NCI-H1092 (cell line): ENCODE measurements around the gene SERPINA1.

Source experiments
- DNase-seq: peaks from one replicate; lab custom pipeline; 2025; lab: John Stamatoyannopoulos, UW

The SERPINA1 gene

DNA sequence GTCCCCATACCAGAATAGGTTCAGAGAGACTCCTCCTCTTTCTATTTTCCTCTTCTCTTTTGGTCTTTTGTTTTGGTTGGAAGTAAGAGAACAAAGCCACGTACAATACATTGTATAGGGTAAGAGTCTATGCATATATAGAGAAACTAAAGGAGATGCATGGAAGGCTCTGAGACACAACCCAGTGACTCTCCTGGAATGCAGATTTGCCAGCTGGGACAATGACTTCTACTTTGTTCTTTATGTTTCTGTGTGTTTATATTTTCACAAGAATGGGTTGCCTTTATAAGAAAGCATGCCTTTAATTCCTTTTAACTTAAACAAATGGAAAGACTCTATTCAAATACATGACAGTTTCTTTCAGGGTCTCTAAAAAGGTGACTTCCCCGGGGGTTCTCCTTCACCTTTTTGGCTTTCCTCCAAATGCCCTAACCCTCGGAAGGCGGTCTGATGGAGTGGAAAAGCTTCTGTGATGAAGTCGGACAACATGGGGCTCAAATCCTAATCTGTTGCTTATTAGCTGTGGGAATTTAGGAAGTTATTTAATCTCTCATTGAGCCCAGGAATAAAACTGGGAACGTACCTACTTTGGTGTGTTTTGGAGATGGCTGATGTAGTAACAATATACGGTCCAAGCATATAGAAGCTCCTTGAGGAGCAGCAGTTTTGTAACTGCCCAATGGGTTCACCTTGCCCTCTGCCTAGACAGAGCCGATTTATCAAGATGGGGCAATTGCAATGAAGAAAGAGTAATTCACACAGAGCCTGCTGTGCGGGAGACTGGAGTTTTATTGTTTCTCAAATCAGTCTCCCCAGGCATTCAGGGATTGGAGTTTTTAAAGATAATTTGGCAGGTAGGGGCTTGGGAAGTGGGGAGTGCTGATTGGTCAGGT, 9.1 kb upstream of the SERPINA1 start:
- DNase-seq: no peak

DNA sequence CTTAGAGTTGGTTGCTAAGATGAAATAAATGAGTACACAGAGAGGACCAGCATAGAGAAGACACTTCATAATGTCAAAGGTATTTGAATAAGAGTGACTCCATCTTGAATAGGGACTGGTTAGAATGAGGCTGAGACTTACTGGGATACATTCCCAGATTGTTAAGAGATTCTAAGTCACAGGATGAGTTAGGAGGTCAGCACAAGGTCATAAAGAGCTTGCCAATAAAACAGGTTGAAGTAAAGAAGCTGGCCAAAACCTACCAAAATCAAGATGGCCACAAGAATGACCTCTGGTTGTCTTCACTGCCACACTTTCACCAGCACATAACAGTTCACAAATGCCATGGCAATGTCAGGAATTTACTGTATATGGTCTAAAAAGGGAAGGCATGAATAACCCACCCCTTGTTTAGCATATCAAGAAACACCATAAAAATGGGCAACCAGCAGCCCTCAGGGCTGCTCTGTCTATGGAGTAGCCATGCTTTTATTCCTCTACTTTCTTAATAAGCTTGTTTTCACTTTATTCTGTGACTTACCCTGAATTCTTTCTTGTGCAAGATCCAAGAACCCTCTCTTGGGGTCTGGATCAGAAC, 8.3 kb upstream of the SERPINA1 start:
- no peak for DNase-seq

DNA sequence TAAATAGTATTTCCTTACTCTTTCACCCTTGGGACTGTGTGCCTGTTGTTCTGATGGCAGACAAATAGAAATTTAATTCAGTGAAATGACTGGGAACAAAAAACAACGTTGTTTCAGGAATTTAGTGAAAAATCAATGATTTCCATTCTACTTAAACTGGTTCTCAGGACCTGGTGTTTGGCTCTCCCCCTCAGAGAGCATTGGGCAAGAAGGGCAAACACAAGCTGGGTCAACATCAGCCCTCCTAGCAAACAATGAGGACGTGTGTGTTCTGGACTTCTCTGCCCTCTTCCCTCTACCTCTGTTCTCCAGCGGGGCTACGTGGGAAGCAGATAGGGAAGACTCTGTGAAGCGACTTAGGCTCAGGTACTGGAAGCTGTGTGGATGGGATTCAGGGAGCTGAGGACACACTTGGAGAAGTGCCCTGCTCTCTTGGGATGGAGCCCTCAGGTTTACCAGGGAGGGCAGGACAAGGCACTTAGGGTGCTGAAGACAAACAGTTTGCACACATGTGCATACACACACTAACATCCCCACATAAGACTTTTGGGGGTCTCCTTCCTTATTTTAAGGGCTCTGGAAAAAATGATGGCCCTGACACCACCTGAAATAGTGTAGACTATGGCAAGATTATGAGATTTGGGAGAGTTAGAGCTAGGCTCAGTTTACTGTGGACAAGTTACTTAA, 7.6 kb upstream of the SERPINA1 start:
- DNase-seq: peak; percentile 45

DNA sequence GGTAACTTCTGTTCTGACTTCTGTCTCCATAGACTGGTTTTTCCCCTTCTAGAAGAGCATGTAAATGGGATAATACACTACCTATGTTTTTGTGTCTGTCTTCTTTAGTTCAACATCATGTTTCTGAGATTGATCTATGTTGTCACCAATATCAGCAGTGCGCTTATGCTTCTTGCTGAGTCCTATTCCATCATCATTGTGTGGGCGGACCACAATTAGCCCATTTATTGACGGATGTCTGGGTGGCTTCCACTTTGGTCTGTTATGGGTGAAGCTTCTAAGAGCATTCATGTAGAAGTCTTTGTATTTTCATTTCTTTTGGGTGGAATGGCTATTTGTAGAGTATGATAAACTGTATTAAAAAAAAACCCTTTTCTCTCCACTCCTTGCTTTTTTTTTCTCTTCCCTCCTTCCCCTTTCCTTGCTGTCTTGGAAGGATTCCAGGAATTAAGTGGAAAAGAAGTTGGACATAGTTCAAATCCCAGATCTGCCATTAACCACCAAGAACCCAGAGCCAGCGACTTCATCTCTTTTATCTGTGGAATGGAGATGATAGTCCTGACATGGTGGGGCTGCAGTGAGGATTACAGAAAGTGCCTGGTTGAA, 7.0 kb upstream of the SERPINA1 start:
- DNase-seq: no peak

DNA sequence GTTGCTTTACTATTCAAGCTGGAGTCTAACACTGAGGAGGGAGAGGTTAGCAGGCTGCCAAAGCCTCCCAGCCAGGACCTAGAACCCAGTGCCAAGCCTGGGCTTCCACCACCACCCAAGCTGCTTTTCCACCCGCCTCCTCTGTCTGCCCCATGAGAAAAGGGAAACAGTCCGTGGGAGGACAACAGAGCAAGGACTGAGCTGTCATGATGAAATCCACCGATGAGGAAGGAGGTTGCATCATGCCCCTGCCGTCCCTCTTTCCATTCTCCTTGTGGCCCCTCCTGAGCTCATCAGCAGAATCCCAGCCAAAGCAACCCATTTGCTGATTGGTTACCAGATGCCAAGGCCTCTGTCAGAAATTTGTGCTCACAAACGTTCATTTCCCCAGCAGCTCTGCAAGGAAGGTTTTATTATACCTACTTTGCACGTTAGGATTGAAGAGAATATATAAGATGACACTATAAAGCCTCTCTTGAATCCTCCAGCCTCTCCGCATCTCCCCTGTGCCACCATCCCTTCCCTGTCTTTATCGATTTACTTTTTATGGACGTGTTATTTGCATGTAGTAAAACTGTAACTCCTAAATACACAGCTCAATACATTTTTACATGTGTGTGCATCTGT, 6.3 kb upstream of the SERPINA1 start:
- no peak for DNase-seq

DNA sequence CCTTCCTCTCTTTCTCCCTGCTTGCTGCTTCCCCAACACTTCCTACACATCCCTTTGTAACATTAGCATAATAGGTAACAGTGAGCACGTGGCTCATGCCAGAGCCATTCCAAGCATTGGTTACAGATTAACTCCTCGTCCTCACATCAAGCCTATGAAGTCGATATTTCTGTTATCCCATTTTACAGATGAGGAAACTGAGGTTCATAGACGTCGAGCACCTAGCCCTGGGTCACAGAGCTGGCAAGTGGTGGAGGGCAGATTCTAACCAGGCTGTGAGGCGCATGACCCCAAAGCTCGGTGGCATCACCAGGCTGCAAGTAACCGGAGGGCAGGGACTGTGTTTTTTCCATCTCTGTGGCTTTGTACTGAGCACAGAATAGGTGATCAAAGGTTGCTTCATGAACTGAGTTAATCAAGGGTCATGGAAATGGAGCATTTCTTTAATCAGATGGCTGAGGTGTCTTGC, 5.7 kb upstream of the SERPINA1 start:
- no peak for DNase-seq

DNA sequence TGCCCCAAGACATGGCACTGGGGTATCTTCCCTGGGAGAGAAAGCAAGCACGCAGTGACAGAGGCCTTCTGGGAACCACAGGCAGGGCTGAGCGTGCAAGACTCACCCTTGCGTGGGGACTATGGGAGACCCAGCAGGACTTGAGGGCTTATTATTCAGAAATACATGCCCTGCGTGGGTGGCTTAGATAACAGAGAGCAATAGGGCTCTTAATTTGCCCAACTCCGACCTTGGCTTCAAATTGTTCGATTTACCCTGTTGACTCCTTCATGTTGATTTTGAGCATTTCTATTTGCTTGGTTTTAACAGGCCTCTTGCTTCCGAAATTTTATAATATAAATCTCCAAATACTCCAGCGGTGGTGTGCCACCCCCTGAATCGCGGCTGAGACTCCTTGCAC, 5.1 kb upstream of the SERPINA1 start:
- no peak for DNase-seq

DNA sequence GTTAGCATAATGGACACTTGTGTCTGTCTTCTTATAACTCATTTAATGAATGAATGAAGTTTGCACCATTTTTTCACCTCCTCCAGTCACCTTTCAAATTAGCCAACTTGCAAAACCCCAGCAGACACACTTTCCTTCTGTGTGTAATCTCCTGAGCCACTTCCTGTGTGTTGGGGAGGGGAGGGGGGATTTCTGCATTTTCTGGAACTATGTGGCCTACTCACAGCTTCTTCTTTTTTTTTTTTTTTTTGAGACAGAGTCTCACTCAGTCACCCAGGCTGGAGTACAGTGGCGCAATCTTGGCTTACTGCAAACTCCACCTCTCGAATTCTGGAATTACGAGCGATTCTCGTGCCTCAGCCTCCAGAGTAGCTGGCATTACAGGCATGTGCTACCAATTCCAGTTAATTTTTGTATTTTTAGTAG, 4.1 kb upstream of the SERPINA1 start:
- no peak for DNase-seq

DNA sequence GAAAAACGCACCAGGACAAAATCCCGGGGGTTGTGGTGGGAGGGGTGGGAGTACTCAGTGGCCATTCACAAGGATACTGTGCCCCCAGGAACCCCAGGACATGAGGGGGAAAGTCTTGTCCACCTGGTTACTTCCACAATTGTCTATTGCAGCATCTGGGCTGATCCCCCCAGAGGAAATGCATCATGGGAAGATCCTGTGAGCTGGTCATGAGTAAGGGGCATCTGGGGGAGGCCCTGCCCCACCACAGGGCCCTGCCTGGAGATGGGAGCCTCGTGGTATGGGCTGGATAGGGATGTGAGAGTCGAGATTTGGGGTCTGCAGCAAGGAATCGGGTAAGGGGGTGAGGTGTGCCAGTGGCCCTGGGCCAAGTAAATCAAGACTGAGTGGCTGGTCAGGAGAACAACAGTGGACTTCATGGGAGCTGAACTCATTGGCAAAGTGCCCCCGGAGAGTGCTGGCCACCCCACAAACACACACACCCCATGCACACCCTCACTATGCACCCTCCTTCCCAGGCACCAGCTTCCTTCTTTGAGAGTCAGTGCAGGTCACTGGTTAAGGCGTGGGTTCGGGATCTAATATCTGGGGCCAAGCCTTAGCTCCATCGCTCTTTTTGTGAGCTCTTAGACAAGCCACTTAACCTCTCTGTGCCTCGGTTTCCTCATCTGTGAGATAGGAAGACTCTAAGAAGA, 3.0 kb upstream of the SERPINA1 start:
- no peak for DNase-seq

DNA sequence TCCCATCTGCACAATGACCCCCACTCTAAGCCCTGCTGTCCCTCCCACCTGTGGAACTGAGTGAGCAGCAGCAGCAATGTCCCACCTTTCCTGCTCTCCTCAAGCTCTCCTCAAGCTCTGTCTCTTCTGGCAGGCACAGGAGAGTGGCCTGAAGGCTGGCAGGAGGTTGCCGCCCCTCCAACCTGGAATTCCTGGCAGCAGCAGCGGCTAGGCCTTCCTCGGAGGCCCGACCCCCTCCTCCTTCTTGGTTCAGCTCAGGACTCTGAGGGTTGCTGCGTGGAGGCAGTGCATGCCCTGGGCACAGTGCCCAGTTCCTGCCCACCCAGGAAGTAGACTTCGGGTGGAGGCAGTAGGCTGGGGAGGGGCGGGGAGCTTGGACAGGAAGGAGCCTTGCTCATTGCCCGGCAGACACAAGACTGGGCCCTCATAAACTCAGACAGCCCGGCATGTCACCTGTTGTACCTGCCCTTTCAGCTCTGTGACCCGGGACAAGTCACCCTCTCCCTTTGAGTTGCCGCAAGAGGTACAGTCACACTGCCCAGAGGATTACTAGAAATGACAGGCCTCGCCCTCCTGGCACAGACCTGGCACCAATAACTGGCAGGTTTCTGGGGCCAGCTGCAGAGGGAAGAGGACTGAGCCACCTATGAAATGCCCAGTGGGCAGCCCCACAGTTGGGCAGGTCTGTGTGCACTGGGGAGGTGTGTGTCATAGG, 2.1 kb upstream of the SERPINA1 start:
- no peak for DNase-seq

DNA sequence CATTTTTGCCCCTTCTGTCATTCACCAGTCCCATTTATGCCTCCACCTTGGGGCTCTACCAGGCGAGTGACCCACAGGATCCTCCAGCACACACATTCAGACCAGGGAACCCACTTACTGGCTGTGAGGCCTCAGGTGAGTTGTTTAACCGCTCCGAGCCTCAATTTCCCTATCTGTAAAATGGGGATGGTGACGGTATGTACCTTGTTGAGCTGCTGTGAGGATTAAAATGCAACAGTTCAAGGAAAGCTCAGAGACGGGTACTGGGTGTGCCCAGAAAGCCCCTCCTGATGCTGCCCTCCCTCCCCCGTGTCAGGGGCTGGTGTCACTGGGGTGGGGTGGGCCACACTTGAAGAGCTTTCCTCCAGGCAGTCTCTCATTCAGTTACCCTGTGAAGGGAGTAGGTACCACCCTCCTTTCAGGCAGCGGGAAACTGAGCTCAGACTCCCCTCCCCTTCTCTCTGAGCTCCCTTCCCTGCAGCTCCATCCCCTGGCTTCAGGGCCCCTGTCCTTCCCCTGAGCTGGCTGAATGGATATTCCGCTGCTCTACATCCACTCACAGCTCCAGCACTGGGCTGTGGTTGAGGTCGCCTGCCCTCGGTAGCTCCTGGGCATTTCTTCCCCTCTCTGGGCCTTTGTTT, 1.4 kb upstream of the SERPINA1 start:
- no peak for DNase-seq

DNA sequence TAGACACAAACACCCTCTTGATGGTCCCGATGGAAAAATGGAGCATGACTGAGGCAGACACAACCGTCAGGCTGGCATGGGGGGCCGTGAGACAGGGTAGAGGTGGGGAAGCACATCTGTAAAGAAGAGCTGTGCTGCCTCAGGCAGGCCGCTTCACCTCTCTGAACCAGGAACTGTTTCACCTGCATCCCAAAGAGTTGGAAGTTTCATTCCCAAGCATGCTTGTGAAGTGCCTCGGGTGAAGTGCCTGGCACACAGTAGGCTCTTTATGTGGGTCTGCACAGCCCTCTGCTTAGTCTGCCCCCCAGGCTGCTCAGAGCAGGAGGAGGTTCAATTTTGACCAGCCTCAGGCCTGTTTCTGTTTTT, 685 bp upstream of the SERPINA1 start:
- DNase-seq: no peak

DNA sequence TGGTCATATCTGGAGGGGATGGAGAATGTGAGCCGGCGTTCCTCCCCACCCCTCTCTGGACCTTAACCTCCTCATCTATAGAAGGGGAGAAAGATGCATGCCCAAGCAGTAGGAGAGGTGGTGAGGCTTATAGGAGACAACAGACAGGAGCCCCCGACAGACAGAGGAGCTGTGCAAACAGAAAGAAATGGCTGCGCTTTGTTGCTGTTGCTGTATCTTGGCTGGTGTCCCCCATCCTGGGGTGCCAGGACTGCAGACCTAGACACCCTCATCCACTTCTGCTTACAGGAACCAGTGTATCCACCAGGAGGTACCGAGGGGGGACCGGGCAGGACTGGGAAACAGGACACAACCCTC, 397 bp downstream of the SERPINA1 start:
- no peak for DNase-seq

DNA sequence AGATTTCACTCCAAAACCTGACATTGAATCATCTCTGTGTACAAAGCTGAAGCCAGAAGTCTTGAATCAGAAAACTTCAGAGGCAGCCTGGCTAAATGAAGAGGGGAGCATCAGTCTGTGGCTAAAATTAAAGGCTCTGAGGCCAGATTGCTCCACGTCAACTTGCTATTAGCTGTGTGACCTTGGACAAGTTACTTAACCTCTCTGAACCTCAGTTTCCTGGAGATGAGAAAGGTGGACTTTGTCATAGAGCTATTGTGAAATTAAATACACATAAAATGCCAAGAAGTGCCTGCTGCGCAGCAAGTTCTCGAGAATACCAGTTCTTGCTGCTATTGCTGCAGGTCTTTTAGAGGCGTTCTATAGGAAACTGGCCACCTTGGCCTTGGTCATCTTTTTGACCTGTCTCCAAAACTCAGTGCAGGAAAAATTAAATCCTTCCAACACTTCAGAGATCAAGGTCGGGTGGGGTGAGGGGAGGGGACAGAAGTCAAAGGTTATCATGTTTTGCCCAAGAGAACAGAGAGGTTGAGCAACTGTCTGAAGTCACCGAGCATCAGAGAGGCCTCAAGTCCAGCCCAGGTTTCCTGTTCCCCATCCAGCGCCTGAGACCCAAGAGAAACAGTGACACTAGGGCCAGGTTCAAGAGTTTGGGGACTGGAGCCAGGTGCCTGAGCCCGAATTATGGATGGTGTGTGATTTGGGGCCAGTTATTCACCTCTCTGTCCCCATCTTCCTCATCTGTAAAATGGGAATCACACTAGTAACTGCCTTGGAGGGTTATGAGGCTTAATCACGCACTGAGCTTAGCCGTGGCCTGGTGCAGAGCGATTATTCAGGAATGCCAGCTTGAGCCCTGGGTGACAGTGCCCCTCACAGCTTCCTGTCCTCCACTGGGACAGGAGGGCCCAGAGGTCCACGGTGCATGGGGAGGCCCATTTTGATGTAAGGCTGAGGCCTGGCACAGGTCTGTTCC, 1.1 kb downstream of the SERPINA1 start:
- DNase-seq: no peak

DNA sequence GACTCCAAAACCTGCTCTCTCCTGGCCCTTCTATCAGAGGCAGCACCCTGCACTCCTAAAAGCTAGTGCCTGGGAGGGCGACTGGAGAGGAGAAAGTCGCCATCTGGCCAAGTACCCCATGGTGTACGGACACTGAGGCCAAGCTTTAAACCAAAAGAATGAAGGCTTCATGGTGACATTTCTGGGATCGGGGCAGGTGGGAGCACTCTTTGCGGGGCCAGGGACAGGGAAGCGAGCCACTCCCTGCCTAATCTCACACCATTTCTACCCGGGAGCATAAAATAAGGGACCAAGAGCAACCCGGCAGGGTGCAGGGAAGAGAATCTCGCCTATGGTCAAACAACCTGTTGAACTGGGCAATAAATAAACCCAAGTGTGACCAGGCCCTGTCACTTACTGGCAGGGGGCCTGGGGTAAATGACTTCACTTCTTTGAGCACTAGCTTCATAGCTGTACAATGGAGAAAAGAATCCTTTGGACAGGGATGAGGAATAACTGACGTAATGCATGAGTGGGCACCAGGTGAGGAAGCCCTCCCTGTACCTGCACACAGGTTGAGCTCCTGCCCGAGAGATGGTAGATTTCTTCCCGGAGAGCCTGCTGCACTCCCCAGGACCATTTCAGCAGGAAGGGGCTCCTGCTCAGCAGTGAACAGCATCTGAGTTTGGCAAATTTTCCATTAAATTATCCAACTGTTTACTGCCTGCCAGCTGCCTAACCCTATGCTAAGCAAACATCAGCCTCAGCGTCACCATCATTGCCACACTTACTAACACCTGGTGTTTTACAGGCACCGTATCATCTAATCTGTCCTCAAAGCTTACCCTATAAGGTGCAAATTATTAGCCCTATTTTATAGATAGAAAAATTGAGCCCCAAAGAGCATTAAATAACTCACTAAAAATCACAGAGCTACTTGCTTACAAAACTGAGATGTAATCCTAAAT, 2.0 kb downstream of the SERPINA1 start:
- no peak for DNase-seq

DNA sequence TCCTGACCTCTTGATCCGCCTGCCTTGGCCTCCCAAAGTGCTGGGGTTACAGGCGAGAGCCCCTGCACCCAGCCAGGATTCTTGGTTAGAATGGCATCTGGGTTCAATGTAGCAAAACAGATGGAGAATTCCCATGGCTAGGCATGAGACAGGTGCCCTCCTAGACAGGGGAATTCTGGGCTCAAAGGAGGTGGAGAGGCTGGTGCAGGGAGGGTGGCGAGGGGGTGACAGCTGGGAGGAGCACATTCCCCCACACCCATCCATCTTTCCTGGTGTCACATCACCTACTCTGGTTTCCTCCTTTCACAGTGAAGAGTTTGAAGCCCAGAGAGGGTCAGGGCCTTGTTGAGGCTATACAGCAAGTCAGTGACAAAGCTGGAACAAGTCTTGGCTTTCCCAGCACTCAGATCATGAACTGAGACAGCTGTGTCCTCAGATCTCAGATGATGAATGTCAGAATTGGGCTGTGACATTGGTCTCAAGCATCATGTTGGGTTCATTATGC, 2.8 kb downstream of the SERPINA1 start:
- DNase-seq: no peak

DNA sequence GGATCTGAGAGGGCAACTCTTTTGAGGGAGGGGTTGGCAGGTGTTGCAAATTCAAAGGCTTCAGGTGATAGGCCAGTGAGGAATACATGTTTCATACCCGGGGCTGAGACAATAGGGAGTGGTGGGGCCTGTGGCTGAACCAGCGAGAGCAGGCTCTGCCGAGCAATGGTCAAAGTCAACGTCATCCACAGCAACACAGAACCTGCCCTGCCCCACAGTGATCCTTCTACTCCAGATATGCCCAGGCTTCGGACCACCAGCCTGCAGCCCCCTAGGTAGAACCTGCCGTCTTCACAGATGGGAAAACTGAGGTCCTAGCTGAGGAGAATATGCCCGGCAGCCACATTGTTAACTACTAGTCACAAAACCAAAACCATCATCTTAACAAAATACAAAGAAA, 4.1 kb downstream of the SERPINA1 start:
- DNase-seq: no peak

DNA sequence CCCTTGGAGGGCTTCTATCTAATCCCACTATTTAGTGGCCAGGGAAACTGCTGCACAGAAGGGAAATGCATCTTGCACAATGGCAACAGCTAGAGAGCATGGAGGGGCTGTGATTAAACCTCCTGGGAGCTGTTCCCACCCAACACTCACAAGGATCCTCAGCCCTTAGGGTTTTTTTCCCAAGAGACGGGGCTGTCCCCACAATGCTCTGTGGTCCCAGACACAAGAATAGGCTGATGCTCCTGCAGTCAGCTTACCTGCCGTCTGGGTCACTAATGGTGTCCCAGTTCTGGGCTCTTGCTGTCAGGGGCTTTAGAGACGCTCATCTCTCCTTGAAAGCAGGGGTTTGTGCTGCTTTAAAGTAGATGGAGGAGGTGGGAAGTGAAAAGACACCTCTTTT, 4.6 kb downstream of the SERPINA1 start:
- DNase-seq: no peak
